Measurements from ENCODE around the gene IRF1. TPM values are rescaled to one million over a fixed set of nuclear protein-coding genes. Genes with fewer than 3 reads are reported as not detected.

IRF1 gene
- total RNA-seq, 2 experiments from 2014 or later = 1,212 to 1,234 TPM

GRCh38 chr5:132505641-132506040, 15.1 kb upstream of the IRF1 start:
- Mint-ChIP-seq H3K27me3 (peaks cover 45% of the 10 kb centered on the region), H3K27ac (no peak overlapping the region), H3K36me3 (ENCODE audit: low read depth) (no peaks in the 10 kb centered on the region), H3K4me3 (no peak overlapping the region), H3K4me1 (ENCODE audit: low read depth) (peaks cover 8% of the 10 kb centered on the region), H3K9me3 (no peaks in the 10 kb centered on the region)
- Histone ChIP-seq H3K27me3 (ENCODE audit: control insufficient read depth in 1 of 2, insufficient read depth in 2 of 2, low read length in 2 of 2) (no peaks in the 10 kb centered on the region), H3K9me3 (ENCODE audit: control insufficient read depth in 1 of 2, insufficient read depth in 1 of 2, low read length in 2 of 2) (no peaks in the 10 kb centered on the region), H3K27ac (ENCODE audit: low read depth in 1 of 2, low read length in 2 of 2) (no peak overlapping the region), H3K36me3 (ENCODE audit: insufficient read depth, low read length) (no peaks in the 10 kb centered on the region), H3K4me1 (ENCODE audit: insufficient read depth, low read length) (peaks cover 11% of the 10 kb centered on the region), H3K4me3 (ENCODE audit: low read length) (no peak overlapping the region)
- no peak for ATAC-seq (ENCODE audit: poor library complexity)
- TF ChIP-seq, protein P1, sequence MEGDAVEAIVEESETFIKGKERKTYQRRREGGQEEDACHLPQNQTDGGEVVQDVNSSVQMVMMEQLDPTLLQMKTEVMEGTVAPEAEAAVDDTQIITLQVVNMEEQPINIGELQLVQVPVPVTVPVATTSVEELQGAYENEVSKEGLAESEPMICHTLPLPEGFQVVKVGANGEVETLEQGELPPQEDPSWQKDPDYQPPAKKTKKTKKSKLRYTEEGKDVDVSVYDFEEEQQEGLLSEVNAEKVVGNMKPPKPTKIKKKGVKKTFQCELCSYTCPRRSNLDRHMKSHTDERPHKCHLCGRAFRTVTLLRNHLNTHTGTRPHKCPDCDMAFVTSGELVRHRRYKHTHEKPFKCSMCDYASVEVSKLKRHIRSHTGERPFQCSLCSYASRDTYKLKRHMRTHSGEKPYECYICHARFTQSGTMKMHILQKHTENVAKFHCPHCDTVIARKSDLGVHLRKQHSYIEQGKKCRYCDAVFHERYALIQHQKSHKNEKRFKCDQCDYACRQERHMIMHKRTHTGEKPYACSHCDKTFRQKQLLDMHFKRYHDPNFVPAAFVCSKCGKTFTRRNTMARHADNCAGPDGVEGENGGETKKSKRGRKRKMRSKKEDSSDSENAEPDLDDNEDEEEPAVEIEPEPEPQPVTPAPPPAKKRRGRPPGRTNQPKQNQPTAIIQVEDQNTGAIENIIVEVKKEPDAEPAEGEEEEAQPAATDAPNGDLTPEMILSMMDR (IDR thresholded peaks at IDR 0.05) = no peak
- ChIA-PET POLR2A (interaction anchor here (0.5 to 1.9 kb wide), 4 partner anchors 10 to 42 kb away, joined by 3 to 7 read pairs (median 4); partner anchors contain the start of gene IRF1), CTCF (interaction anchor here (0.5 to 1.9 kb wide), 2 partner anchors 106 to 119 kb away, joined by 4 to 6 read pairs; no protein-coding TSS in a partner anchor)
- intact Hi-C loops (cut with DNase I, micrococcal nuclease) = loop anchor here in 1 of 2 experiments (10.0 kb wide), 1 partner anchor 441 kb away; the partner anchor contains the start of gene IL3
- no peak for DNase-seq

GRCh38 chr5:132504746-132505145, 14.2 kb upstream of the IRF1 start:
- Histone ChIP-seq H3K4me3 (ENCODE audit: low read length) (no peak overlapping the region), H3K36me3 (ENCODE audit: insufficient read depth, low read length) (no peaks in the 10 kb centered on the region), H3K4me1 (ENCODE audit: insufficient read depth, low read length) (peaks cover 20% of the 10 kb centered on the region), H3K9me3 (ENCODE audit: control insufficient read depth in 1 of 2, insufficient read depth in 1 of 2, low read length in 2 of 2) (no peaks in the 10 kb centered on the region), H3K27ac (ENCODE audit: low read depth in 1 of 2, low read length in 2 of 2) (no peak overlapping the region), H3K27me3 (ENCODE audit: control insufficient read depth in 1 of 2, insufficient read depth in 2 of 2, low read length in 2 of 2) (no peaks in the 10 kb centered on the region)
- H3K27ac Mint-ChIP-seq = no peak overlapping the region
- H3K36me3 Mint-ChIP-seq (ENCODE audit: low read depth) = no peaks in the 10 kb centered on the region
- ATAC-seq (ENCODE audit: poor library complexity) (no peak), DNase-seq (no peak)
- H3K27me3 Mint-ChIP-seq = peaks cover 36% of the 10 kb centered on the region
- no peak overlapping the region for H3K4me3 Mint-ChIP-seq
- ChIA-PET CTCF (interaction anchor here (10.2 kb wide), 1 partner anchor 117 kb away, joined by 104 read pairs; no protein-coding TSS in a partner anchor), POLR2A (interaction anchor here (0.7 to 1.9 kb wide), 3 partner anchors 9 to 25 kb away, joined by 3 to 7 read pairs (median 4); partner anchors contain the start of gene IRF1)
- peaks cover 13% of the 10 kb centered on the region for H3K4me1 Mint-ChIP-seq (ENCODE audit: low read depth)
- TF ChIP-seq, protein P1 (IDR thresholded peaks at IDR 0.05) = no peak
- intact Hi-C loops (cut with DNase I, micrococcal nuclease) = loop anchor here in 1 of 2 experiments (10.0 kb wide), 1 partner anchor 440 kb away; the partner anchor contains the start of gene IL3
- H3K9me3 Mint-ChIP-seq = no peaks in the 10 kb centered on the region

GRCh38 chr5:132503244-132503643, 12.7 kb upstream of the IRF1 start:
- H3K27me3 Mint-ChIP-seq = peaks cover 23% of the 10 kb centered on the region
- ATAC-seq (ENCODE audit: poor library complexity) (no peak), DNase-seq (no peak)
- H3K27ac Mint-ChIP-seq = no peak overlapping the region
- H3K4me3 Mint-ChIP-seq = no peak overlapping the region
- H3K36me3 ChIP-seq (ENCODE audit: insufficient read depth, low read length) = no peaks in the 10 kb centered on the region
- H3K4me1 ChIP-seq (ENCODE audit: insufficient read depth, low read length) = peaks cover 32% of the 10 kb centered on the region
- intact Hi-C loops (cut with DNase I, micrococcal nuclease) = loop anchor here in 1 of 2 experiments (10.0 kb wide), 1 partner anchor 438 kb away; the partner anchor contains the start of gene IL3
- TF ChIP-seq, protein P1 (IDR thresholded peaks at IDR 0.05) = no peak
- H3K27ac ChIP-seq (ENCODE audit: low read depth in 1 of 2, low read length in 2 of 2) = no peak overlapping the region
- H3K9me3 ChIP-seq (ENCODE audit: control insufficient read depth in 1 of 2, insufficient read depth in 1 of 2, low read length in 2 of 2) = no peaks in the 10 kb centered on the region
- H3K4me1 Mint-ChIP-seq (ENCODE audit: low read depth) = peaks cover 18% of the 10 kb centered on the region
- H3K4me3 ChIP-seq (ENCODE audit: low read length) = no peak overlapping the region
- POLR2A ChIA-PET = interaction anchor here (10.6 kb wide), 1 partner anchor 22 kb away, joined by 526 read pairs; the partner anchor contains the start of gene IRF1
- CTCF ChIA-PET = interaction anchor here (10.2 kb wide), 1 partner anchor 116 kb away, joined by 104 read pairs; no protein-coding TSS in a partner anchor
- H3K27me3 ChIP-seq (ENCODE audit: control insufficient read depth in 1 of 2, insufficient read depth in 2 of 2, low read length in 2 of 2) = no peaks in the 10 kb centered on the region
- H3K36me3 Mint-ChIP-seq (ENCODE audit: low read depth) = no peaks in the 10 kb centered on the region
- H3K9me3 Mint-ChIP-seq = no peaks in the 10 kb centered on the region

All from CD4-positive, alpha-beta T cell (primary cell).